Lower lobe of right lung (tissue), 2 donors: ENCODE data around the gene SGTA. TPM values are rescaled to one million over a fixed set of nuclear protein-coding genes. Genes with fewer than 3 reads are reported as not detected.
"Not testable (repeated sequence)": the region's sequence is repeated elsewhere in the genome, so short reads cannot be mapped to it uniquely, and the experiment has no call there.

Experiments
- ATAC-seq, 2 donors: fragments of 200-7000 bp; cut with Tn5 transposase; one replicate each; pipeline ENCODE4 v1.9.1; 2020 to 2022; ENCODE audit warnings: mild to moderate bottlenecking in 2 of 2, moderate library complexity in 2 of 2
- DNase-seq: peaks from one replicate; pipeline ENCODE4 v3.0.0-alpha.2; 2020
- H3K27ac ChIP-seq: fragments of 200-600 bp; one replicate; pipeline ENCODE4 v1.8.0; 2022
- H3K27me3 ChIP-seq: fragments of 200-600 bp; one replicate; pipeline ENCODE4 v1.8.0; 2022; ENCODE audit warnings: low read depth
- H3K36me3 ChIP-seq: fragments of 200-600 bp; one replicate; pipeline ENCODE4 v1.8.0; 2022; ENCODE audit warnings: mild to moderate bottlenecking
- H3K4me1 ChIP-seq: fragments of 200-600 bp; one replicate; pipeline ENCODE4 v1.8.0; 2022
- H3K4me3 ChIP-seq: fragments of 200-600 bp; one replicate; pipeline ENCODE4 v1.8.0; 2022; ENCODE audit warnings: mild to moderate bottlenecking
- H3K9me3 ChIP-seq: fragments of 200-600 bp; one replicate; pipeline ENCODE4 v1.8.0; 2022
- intact Hi-C: fragments of 100-400 bp; cut with DNase I; formaldehyde crosslinking; loops from one replicate; pipeline ENCODE4 v1.11.0; 2022
- total RNA-seq: library from RNA; stranded (reverse); fragmentation: NEBNext Ultra II Directional; extraction: Animal tissue kit (Norgen Biotek cat#: 25700); gene quantifications from one replicate; pipeline ENCODE4 v1.2.1, GENCODE V29; 2021
- TF ChIP-seq, protein P1 (sequence below): fragments of 200-600 bp; IDR thresholded peaks from one replicate; pipeline ENCODE4 v1.8.0; 2022; ENCODE audit warnings: antibody characterized with exemption, mild to moderate bottlenecking
- donor health status: DM: no; HTN: yes; CAD: no; lungs with severe emphysema.

SGTA gene
- total RNA-seq, 1 donor from 2014 or later = 41.6 TPM

DNA sequence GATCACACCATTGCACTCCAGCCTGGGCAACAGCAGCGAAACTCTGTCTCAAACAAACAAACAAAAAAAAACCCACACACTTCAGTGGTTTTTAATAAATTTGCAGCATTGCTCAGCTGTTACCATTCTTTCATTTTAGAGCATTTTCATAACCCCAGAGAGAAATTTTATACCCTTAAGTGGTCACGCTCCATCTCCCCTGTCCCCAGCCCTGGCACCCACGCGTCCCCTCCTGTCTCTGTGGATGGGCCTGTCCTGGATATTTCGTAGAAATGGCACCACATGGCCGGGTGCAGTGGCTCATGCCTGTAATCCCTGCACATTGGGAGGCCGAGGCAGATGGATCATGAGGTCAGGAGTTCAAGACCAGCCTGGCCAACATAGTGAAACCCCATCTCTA, 10.1 kb upstream of the SGTA start:
- Histone ChIP-seq H3K9me3 (no peaks in the 10 kb centered on the region), H3K4me3 (no peak overlapping the region), H3K4me1 (no peaks in the 10 kb centered on the region), H3K27me3 (no peaks in the 10 kb centered on the region), H3K27ac (no peak overlapping the region), H3K36me3 (peaks cover 44% of the 10 kb centered on the region)
- ATAC-seq (no peak), DNase-seq (no peak)
- TF ChIP-seq, protein P1, sequence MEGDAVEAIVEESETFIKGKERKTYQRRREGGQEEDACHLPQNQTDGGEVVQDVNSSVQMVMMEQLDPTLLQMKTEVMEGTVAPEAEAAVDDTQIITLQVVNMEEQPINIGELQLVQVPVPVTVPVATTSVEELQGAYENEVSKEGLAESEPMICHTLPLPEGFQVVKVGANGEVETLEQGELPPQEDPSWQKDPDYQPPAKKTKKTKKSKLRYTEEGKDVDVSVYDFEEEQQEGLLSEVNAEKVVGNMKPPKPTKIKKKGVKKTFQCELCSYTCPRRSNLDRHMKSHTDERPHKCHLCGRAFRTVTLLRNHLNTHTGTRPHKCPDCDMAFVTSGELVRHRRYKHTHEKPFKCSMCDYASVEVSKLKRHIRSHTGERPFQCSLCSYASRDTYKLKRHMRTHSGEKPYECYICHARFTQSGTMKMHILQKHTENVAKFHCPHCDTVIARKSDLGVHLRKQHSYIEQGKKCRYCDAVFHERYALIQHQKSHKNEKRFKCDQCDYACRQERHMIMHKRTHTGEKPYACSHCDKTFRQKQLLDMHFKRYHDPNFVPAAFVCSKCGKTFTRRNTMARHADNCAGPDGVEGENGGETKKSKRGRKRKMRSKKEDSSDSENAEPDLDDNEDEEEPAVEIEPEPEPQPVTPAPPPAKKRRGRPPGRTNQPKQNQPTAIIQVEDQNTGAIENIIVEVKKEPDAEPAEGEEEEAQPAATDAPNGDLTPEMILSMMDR = no peak
- intact Hi-C loops = no loop called here

DNA sequence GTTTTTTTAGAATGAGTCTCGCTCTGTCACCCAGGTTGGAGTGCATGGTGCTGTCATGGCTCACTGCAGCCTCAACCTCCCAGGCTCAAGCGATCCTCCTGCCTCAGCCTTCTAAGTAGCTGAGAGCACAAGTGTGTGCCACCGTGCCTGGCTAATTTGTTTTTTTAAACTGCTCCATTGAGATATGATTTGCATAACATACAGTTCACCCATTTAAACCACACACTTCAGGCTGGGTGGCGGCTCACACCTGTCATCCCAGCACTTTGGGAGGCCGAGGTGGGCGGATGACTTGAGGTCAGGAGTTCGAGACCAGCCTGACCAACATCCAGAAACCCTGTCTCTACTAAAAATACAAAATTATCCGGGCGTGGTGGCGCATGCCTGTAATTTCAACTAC, 9.6 kb upstream of the SGTA start:
- ATAC-seq, DNase-seq, H3K9me3 ChIP-seq, intact Hi-C loops, H3K27me3 ChIP-seq, H3K4me1 ChIP-seq, H3K27ac ChIP-seq, H3K4me3 ChIP-seq: not testable (repeated sequence)
- H3K36me3 ChIP-seq = peaks cover 40% of the 10 kb centered on the region

DNA sequence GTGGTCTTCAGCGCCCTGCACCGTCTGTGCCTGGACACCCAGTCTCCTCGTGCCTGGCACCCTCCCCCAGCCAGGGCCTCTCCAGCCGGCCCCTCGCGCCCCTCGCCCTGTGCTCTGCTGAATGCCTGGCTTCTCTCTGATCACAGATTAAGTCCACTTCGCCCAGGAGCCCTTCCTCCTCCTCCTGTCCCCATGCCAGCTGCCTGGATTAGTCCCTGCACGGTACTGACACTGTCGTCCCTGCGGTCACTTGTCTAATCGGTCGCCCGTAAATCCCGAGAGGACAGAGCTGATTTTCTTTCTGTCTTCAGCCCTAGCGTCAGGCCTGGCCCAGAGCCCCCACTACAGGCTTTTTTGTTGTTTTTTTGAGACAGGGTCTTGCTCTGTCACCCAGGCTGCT, 8.8 kb upstream of the SGTA start:
- no peaks in the 10 kb centered on the region for H3K9me3 ChIP-seq
- no peak overlapping the region for H3K4me3 ChIP-seq
- H3K4me1 ChIP-seq = no peaks in the 10 kb centered on the region
- H3K36me3 ChIP-seq = peaks cover 35% of the 10 kb centered on the region
- H3K27me3 ChIP-seq = no peaks in the 10 kb centered on the region
- H3K27ac ChIP-seq = no peak overlapping the region
- TF ChIP-seq, protein P1 = no peak
- intact Hi-C loops = no loop called here
- ATAC-seq (no peak), DNase-seq (no peak)

DNA sequence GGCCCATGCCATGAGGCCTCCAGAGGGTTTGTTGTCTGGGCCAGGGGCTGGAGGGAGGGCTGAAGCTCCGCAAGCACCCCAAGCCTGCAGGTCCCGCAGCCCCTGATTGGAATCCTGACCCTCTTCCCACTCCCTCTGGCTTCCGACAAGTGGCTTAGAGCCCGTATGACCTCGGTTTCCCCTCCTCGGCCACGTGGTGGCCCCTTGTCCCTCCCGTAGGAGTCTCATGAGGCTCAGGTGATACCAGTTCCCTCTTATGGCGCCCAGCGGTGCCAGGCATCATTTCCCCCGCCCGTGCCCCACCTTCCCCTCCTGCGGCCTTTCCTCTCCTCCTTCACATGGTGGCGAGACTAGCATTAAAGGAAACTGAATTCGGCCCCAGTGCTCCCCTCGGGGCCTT, 8.4 kb upstream of the SGTA start:
- DNase-seq (no peak), ATAC-seq (no peak)
- H3K36me3 ChIP-seq = peaks cover 32% of the 10 kb centered on the region
- TF ChIP-seq, protein P1 = no peak
- no peaks in the 10 kb centered on the region for H3K27me3 ChIP-seq
- H3K9me3 ChIP-seq = no peaks in the 10 kb centered on the region
- no peak overlapping the region for H3K27ac ChIP-seq
- no peak overlapping the region for H3K4me3 ChIP-seq
- peaks cover under 1% of the 10 kb centered on the region for H3K4me1 ChIP-seq
- intact Hi-C loops = no loop called here

DNA sequence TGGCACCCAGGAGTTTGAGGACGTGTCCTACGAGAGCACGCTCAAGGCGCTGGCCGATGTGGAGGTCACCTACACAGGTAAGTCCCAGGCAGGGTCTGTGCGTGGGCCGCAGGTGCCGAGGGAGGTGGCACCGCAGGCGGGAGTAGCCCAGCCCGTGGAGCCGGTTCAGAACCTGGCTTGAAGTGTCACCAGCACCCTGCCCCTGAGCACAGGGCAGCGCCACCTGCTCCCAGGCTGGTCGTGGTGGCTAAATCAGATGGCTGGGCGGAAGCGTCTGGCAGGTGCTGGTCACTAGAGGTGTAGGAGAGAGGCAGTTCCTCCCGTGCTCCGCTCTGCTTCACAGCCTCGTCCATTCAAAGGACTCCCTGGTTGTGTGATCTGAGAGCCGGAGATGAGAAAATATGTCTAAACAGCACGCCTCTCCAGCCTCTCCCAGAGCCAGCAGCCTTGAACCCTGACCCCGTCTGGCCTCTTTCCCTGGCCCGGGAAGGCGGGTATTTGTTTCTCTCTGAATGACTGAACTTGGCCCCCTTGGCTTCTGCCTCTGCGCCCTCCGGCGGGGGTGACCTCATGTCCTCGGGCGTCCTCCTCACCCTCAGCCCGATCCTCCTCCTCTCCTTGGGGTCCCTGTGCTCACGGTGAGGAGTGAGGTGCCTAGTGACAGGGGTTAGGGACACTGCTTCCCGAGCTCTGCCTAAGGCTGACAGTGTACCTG, 7.6 kb upstream of the SGTA start:
- H3K4me1 ChIP-seq = peaks cover 8% of the 10 kb centered on the region
- no peaks in the 10 kb centered on the region for H3K9me3 ChIP-seq
- intact Hi-C loops = no loop called here
- DNase-seq (no peak), ATAC-seq (no peak)
- peaks cover 27% of the 10 kb centered on the region for H3K36me3 ChIP-seq
- no peak overlapping the region for H3K4me3 ChIP-seq
- H3K27me3 ChIP-seq = no peaks in the 10 kb centered on the region
- TF ChIP-seq, protein P1 = no peak
- H3K27ac ChIP-seq = no peak overlapping the region

DNA sequence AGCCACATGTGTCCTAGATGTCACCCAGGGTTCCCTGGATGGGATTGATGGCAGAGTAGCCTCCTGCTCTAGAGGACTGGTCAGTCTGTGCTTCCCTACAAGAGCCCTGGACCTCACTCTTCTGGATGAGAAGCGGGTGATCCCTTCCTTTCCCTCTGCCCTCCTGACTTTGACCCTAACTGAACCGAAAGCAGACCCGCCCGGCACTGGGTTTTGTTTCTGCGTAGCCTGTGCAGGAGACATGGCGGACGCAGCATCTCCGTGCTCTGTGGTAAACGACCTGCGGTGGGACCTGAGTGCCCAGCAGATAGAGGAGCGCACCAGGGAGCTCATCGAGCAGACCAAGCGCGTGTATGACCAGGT, 7.1 kb upstream of the SGTA start:
- no peaks in the 10 kb centered on the region for H3K27me3 ChIP-seq
- DNase-seq = no peak
- intact Hi-C loops = no loop called here
- H3K9me3 ChIP-seq = no peaks in the 10 kb centered on the region
- H3K36me3 ChIP-seq = peaks cover 22% of the 10 kb centered on the region
- no peak overlapping the region for H3K4me3 ChIP-seq
- ATAC-seq = no peak
- H3K27ac ChIP-seq = no peak overlapping the region
- H3K4me1 ChIP-seq = peaks cover 8% of the 10 kb centered on the region
- TF ChIP-seq, protein P1 = no peak
